GM12865 (cell line): ENCODE measurements around the gene PTH1R.

Experiments
- DNase-seq: peaks from one replicate; pipeline ENCODE4 v3.0.0; 2010; ENCODE audit warnings: low read depth
- H3K4me3 ChIP-seq: 2 replicates; pipeline ENCODE4 v1.5.1; 2011; ENCODE audit warnings: mild to moderate bottlenecking, low read depth, low read length, control low read depth
- TF ChIP-seq, protein P1 (sequence below): IDR thresholded peaks from 2 replicates; pipeline ENCODE4 v1.5.1; 2011; ENCODE audit warnings: low read length, control low read depth, low read depth, inconsistent platforms; ENCODE audit not compliant: insufficient read depth; ENCODE audit errors: missing control alignments

The PTH1R gene

GRCh38 chr3:46883054-46883829, 5.7 kb downstream of the PTH1R start:
- DNase-seq: no peak
- no peak overlapping the region for H3K4me3 ChIP-seq
- TF ChIP-seq, protein P1, sequence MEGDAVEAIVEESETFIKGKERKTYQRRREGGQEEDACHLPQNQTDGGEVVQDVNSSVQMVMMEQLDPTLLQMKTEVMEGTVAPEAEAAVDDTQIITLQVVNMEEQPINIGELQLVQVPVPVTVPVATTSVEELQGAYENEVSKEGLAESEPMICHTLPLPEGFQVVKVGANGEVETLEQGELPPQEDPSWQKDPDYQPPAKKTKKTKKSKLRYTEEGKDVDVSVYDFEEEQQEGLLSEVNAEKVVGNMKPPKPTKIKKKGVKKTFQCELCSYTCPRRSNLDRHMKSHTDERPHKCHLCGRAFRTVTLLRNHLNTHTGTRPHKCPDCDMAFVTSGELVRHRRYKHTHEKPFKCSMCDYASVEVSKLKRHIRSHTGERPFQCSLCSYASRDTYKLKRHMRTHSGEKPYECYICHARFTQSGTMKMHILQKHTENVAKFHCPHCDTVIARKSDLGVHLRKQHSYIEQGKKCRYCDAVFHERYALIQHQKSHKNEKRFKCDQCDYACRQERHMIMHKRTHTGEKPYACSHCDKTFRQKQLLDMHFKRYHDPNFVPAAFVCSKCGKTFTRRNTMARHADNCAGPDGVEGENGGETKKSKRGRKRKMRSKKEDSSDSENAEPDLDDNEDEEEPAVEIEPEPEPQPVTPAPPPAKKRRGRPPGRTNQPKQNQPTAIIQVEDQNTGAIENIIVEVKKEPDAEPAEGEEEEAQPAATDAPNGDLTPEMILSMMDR: no peak

- no peak overlapping the region for H3K4me3 ChIP-seq
- DNase-seq: no peak
- TF ChIP-seq, protein P1: no peak
Observed at GRCh38 chr3:46883830-46884185, 6.3 kb downstream of the PTH1R start.

GRCh38 chr3:46884427-46884826, 6.9 kb downstream of the PTH1R start:
- TF ChIP-seq, protein P1: no peak
- no peak overlapping the region for H3K4me3 ChIP-seq
- DNase-seq: no peak

GRCh38 chr3:46884929-46885328, 7.4 kb downstream of the PTH1R start:
- TF ChIP-seq, protein P1: no peak
- DNase-seq: no peak
- H3K4me3 ChIP-seq: no peak overlapping the region

DNA sequence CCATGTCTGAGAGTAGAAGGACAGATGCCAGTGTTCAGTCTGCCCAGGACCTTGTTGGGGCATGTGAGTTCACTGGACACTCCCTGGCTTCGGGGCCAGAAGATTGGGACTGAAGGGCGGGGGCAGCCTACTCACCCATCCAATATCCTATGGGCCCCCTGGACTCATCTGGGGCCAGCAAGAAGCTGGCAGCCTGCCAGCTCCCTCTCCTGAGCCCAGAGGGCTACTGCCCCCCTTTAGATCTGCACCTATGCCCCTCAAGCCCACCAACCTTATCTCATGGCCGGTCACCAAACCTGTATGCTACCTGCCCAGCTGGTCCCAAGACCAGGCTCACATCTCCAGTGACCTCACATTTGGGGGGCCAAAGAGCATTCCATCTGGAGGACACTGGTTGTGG, 8.1 kb downstream of the PTH1R start:
- no peak for DNase-seq
- TF ChIP-seq, protein P1: no peak
- no peak overlapping the region for H3K4me3 ChIP-seq

- TF ChIP-seq, protein P1: no peak
- no peak for DNase-seq
- no peak overlapping the region for H3K4me3 ChIP-seq
Observed at GRCh38 chr3:46887980-46888494, 10.5 kb downstream of the PTH1R start.

GRCh38 chr3:46888705-46889104, 11.2 kb downstream of the PTH1R start:
- TF ChIP-seq, protein P1: no peak
- no peak for DNase-seq
- H3K4me3 ChIP-seq: no peak overlapping the region
